RPMI8226 (cell line): ENCODE measurements around the gene SLC35F4.
"Not testable (repeated sequence)": the region's sequence is repeated elsewhere in the genome, so short reads cannot be mapped to it uniquely, and the experiment has no call there.

Experiments used
- DNase-seq: peaks from one replicate; pipeline ENCODE4 v3.0.0-alpha.2; 2015

Gene SLC35F4

GRCh38 chr14:57865403-57866198 is at the start of gene SLC35F4:
SLC35F4 (minus strand) TSS chr14:57866092.
- DNase-seq, result peak; percentile 43

GRCh38 chr14:57909626-57910025 is 43.7 kb upstream of the SLC35F4 start:
- DNase-seq, result no peak

GRCh38 chr14:57903954-57904353 is 38.1 kb upstream of the SLC35F4 start:
- no peak for DNase-seq

GRCh38 chr14:57898837-57899572 is 33.1 kb upstream of the SLC35F4 start:
- DNase-seq, result peak; percentile 74

- no peak for DNase-seq
These were observed 31.4 kb upstream of the SLC35F4 start for GRCh38 chr14:57897144-57897748.

GRCh38 chr14:57889245-57889644 is 23.4 kb upstream of the SLC35F4 start:
- DNase-seq, result peak; percentile 84

- no peak for DNase-seq
These were observed 18.3 kb upstream of the SLC35F4 start for GRCh38 chr14:57884175-57884574.

- DNase-seq, result no peak
These were observed 17.2 kb upstream of the SLC35F4 start for GRCh38 chr14:57883061-57883460.

- no peak for DNase-seq
These were observed 13.6 kb upstream of the SLC35F4 start for GRCh38 chr14:57879516-57879915.

GRCh38 chr14:57875985-57876384 is 10.1 kb upstream of the SLC35F4 start:
- DNase-seq, result no peak

- no peak for DNase-seq
These were observed 9.4 kb upstream of the SLC35F4 start for GRCh38 chr14:57875296-57875695.

- peak; percentile 66 for DNase-seq
These were observed 5.7 kb upstream of the SLC35F4 start for GRCh38 chr14:57871459-57872080.

GRCh38 chr14:57870686-57871457 is 5.0 kb upstream of the SLC35F4 start:
- peak; percentile 61 for DNase-seq

- peak; percentile 72 for DNase-seq
These were observed 3.7 kb upstream of the SLC35F4 start for GRCh38 chr14:57869617-57870016.

- no peak for DNase-seq
These were observed 360 bp upstream of the SLC35F4 start for GRCh38 chr14:57866199-57866705.

- no peak for DNase-seq
These were observed 858 bp downstream of the SLC35F4 start for GRCh38 chr14:57865066-57865402.

GRCh38 chr14:57864659-57865058 is 1.2 kb downstream of the SLC35F4 start:
- no peak for DNase-seq

GRCh38 chr14:57863471-57863870 is 2.4 kb downstream of the SLC35F4 start:
- no peak for DNase-seq

- DNase-seq, result not testable (repeated sequence)
These were observed 10.2 kb downstream of the SLC35F4 start for GRCh38 chr14:57855666-57856065.

GRCh38 chr14:57854571-57854970 is 11.3 kb downstream of the SLC35F4 start:
- DNase-seq, result no peak

- DNase-seq, result no peak
These were observed 14.5 kb downstream of the SLC35F4 start for GRCh38 chr14:57851354-57851753.

- no peak for DNase-seq
These were observed 17.1 kb downstream of the SLC35F4 start for GRCh38 chr14:57848786-57849185.
